IMR-90 (cell line): ENCODE results near the gene DYNC1H1. TPM values are rescaled to one million over a fixed set of nuclear protein-coding genes. Genes with fewer than 3 reads are reported as not detected.

Experiments used
- ATAC-seq: fragments of 200-7000 bp; cut with Tn5 transposase; 2 replicates; pipeline ENCODE4 v1.9.1; 2020; ENCODE audit warnings: low read depth, mild to moderate bottlenecking, moderate library complexity
- BruUV-seq: library from RNA; stranded (reverse); fragments of 400-500 nt; replicated peaks from 2 replicates; lab custom pipeline; 2021; lab: Mats Ljungman, UMichigan
- CTCF ChIA-PET: fragments of 300-600 bp; formaldehyde crosslinking; extraction: SDS; loops from one replicate; lab custom pipeline; 2021; ENCODE audit warnings: antibody characterized with exemption; lab: Yijun Ruan, JAX
- POLR2A ChIA-PET: fragments of 300-600 bp; sonication (Branson Sonifier 250); formaldehyde crosslinking; loops from one replicate; lab custom pipeline; 2022; ENCODE audit warnings: antibody characterized with exemption; ENCODE audit not compliant: unreplicated experiment; lab: Charles Lee
- DNase-seq: peaks from one replicate; pipeline ENCODE4 v3.0.0; 2013
- H2AFZ ChIP-seq: replicated peaks from 2 replicates; pipeline ENCODE3; 2013; ENCODE audit warnings: low read length, mild to moderate bottlenecking; ENCODE audit not compliant: poor library complexity
- H2AK5ac ChIP-seq: 2 replicates; pipeline ENCODE4 v1.6.1; 2013; ENCODE audit warnings: low read depth, low read length, inconsistent platforms
- H2AK9ac ChIP-seq: replicated peaks from 2 replicates; pipeline ENCODE3; 2013; ENCODE audit warnings: mild to moderate bottlenecking, low read depth, low read length, moderate library complexity; ENCODE audit not compliant: poor library complexity
- H2BK120ac ChIP-seq: 2 replicates; pipeline ENCODE4 v1.6.1; 2013; ENCODE audit warnings: low read depth, low read length, inconsistent platforms
- H2BK15ac ChIP-seq: 3 replicates; pipeline ENCODE4 v1.6.1; 2013; ENCODE audit warnings: low read depth, low read length, inconsistent platforms
- H2BK20ac ChIP-seq: 2 replicates; pipeline ENCODE4 v1.6.1; 2013; ENCODE audit warnings: low read depth, mild to moderate bottlenecking, inconsistent platforms, low read length, moderate library complexity
- H2BK5ac ChIP-seq: 2 replicates; pipeline ENCODE4 v1.6.1; 2013; ENCODE audit warnings: mild to moderate bottlenecking, low read depth, low read length, inconsistent platforms; ENCODE audit not compliant: poor library complexity, severe bottlenecking
- H3K14ac ChIP-seq: replicated peaks from 2 replicates; pipeline ENCODE4 v1.6.1; 2013; ENCODE audit warnings: low read depth, low read length, inconsistent platforms
- H3K18ac ChIP-seq: 2 replicates; pipeline ENCODE4 v1.6.1; 2013; ENCODE audit warnings: low read depth, low read length, control low read depth
- H3K23ac ChIP-seq: 2 replicates; pipeline ENCODE4 v1.6.1; 2013; ENCODE audit warnings: low read depth, low read length, inconsistent platforms
- H3K27ac ChIP-seq: 2 replicates; pipeline ENCODE4 v1.5.1; 2013; ENCODE audit warnings: mild to moderate bottlenecking, control low read depth, low read length; ENCODE audit not compliant: insufficient read depth
- H3K27me3 ChIP-seq: 2 replicates; pipeline ENCODE4 v1.6.1; 2013; ENCODE audit warnings: low read length; ENCODE audit not compliant: control insufficient read depth, insufficient read depth
- H3K36me3 ChIP-seq: 2 replicates; pipeline ENCODE4 v1.6.1; 2013; ENCODE audit warnings: low read length, mixed read lengths; ENCODE audit not compliant: control insufficient read depth, insufficient read depth
- H3K4ac ChIP-seq: 2 replicates; pipeline ENCODE4 v1.6.1; 2013; ENCODE audit warnings: low read depth, low read length, inconsistent platforms
- H3K4me1 ChIP-seq: 2 replicates; pipeline ENCODE4 v1.6.1; 2013; ENCODE audit warnings: low read length, mixed read lengths; ENCODE audit not compliant: control insufficient read depth, insufficient read depth
- H3K4me2 ChIP-seq: 2 replicates; pipeline ENCODE4 v1.6.1; 2013; ENCODE audit warnings: low read depth, mild to moderate bottlenecking, control low read depth, low read length, moderate library complexity
- H3K4me3 ChIP-seq: 2 replicates; pipeline ENCODE4 v1.5.1; 2013; ENCODE audit warnings: low read depth, mild to moderate bottlenecking, control low read depth, low read length, moderate library complexity; ENCODE audit not compliant: insufficient read depth
- H3K56ac ChIP-seq: 2 replicates; pipeline ENCODE4 v1.6.1; 2013; ENCODE audit warnings: low read length, inconsistent platforms; ENCODE audit not compliant: insufficient read depth; ENCODE audit errors: extremely low read depth
- H3K79me1 ChIP-seq, 2 experiments: 2 replicates each; pipeline ENCODE4 v1.6.1; 2013; ENCODE audit warnings: low read length in 2 of 2, inconsistent platforms in 1 of 2, low read depth in 1 of 2
- H3K9ac ChIP-seq: 2 replicates; pipeline ENCODE4 v1.6.1; 2013; ENCODE audit warnings: low read depth, low read length, control low read depth
- H3K9me1 ChIP-seq: 2 replicates; pipeline ENCODE4 v1.6.1; 2013; ENCODE audit warnings: low read length, inconsistent platforms; ENCODE audit not compliant: insufficient read depth
- H3K9me3 ChIP-seq: 2 replicates; pipeline ENCODE4 v1.6.1; 2013; ENCODE audit warnings: low read length; ENCODE audit not compliant: control insufficient read depth, insufficient read depth
- H4K20me1 ChIP-seq: 2 replicates; pipeline ENCODE4 v1.6.1; 2013; ENCODE audit warnings: low read length, inconsistent platforms; ENCODE audit not compliant: insufficient read depth
- H4K5ac ChIP-seq: 2 replicates; pipeline ENCODE4 v1.6.1; 2013; ENCODE audit warnings: mild to moderate bottlenecking, low read depth, low read length, control low read depth
- H4K8ac ChIP-seq, 2 experiments: 2 replicates each; pipeline ENCODE4 v1.6.1; 2013; ENCODE audit warnings: low read depth in 2 of 2, low read length in 2 of 2, control low read depth in 1 of 2, inconsistent platforms in 1 of 2
- H4K91ac ChIP-seq: 2 replicates; pipeline ENCODE4 v1.6.1; 2013; ENCODE audit warnings: low read depth, low read length, inconsistent platforms; ENCODE audit not compliant: insufficient read depth
- BHLHE40 ChIP-seq: fragments of 150-350 bp; IDR thresholded peaks from 2 replicates; pipeline ENCODE4 v1.6.1; 2016; ENCODE audit warnings: mild to moderate bottlenecking, low read depth, low read length
- CHD1 ChIP-seq: IDR thresholded peaks from 2 replicates; pipeline ENCODE4 v1.6.1; 2012; ENCODE audit warnings: low read depth, low read length, improper control_type of control experiment
- FOS ChIP-seq: fragments of 150-350 bp; IDR thresholded peaks from 2 replicates; pipeline ENCODE4 v1.6.1; 2016; ENCODE audit warnings: low read depth, low read length
- MAFK ChIP-seq: IDR thresholded peaks from 2 replicates; pipeline ENCODE4 v1.6.1; 2012; ENCODE audit warnings: low read depth, low read length, improper control_type of control experiment
- MAZ ChIP-seq: IDR thresholded peaks from 2 replicates; pipeline ENCODE4 v1.6.1; 2012; ENCODE audit warnings: low read depth, mild to moderate bottlenecking, low read length, improper control_type of control experiment, moderate library complexity, borderline replicate concordance
- MXI1 ChIP-seq: IDR thresholded peaks from 2 replicates; pipeline ENCODE4 v1.6.1; 2012; ENCODE audit warnings: low read depth, mild to moderate bottlenecking, low read length, moderate library complexity, borderline replicate concordance
- NFE2L2 ChIP-seq: fragments of 150-350 bp; IDR thresholded peaks from 2 replicates; pipeline ENCODE4 v1.6.1; 2016; ENCODE audit warnings: low read depth, mild to moderate bottlenecking, low read length
- POLR2A ChIP-seq: IDR thresholded peaks from 2 replicates; pipeline ENCODE4 v1.6.1; 2012; ENCODE audit warnings: mild to moderate bottlenecking, low read depth, low read length
- RAD21 ChIP-seq: IDR thresholded peaks from 2 replicates; pipeline ENCODE4 v1.6.1; 2012; ENCODE audit warnings: low read length, improper control_type of control experiment
- RCOR1 ChIP-seq: IDR thresholded peaks from 2 replicates; pipeline ENCODE4 v1.6.1; 2012; ENCODE audit warnings: mild to moderate bottlenecking, low read length, improper control_type of control experiment; ENCODE audit not compliant: insufficient replicate concordance
- SMC3 ChIP-seq: fragments of 150-350 bp; IDR thresholded peaks from 2 replicates; pipeline ENCODE4 v1.6.1; 2016; ENCODE audit warnings: low read depth, mild to moderate bottlenecking, antibody characterized with exemption, low read length, moderate library complexity
- USF2 ChIP-seq: fragments of 150-350 bp; IDR thresholded peaks from 2 replicates; pipeline ENCODE4 v1.6.1; 2017; ENCODE audit warnings: mild to moderate bottlenecking, antibody characterized with exemption, low read length, low read depth
- WGBS, 2 experiments: methylation state at CpG; one replicate each; pipeline versions ENCODE4 v1.1.5 to v1.1.7; 2013; ENCODE audit warnings: missing lambda C conversion rate in 2 of 2; ENCODE audit not compliant: insufficient read length in 1 of 2; ENCODE audit errors: extremely low coverage in 2 of 2; 5-methylcytosine and 5-hydroxymethylcytosine counted together
- dilution Hi-C: fragments of 300-500 bp; cut with HindIII; formaldehyde crosslinking; loops from one replicate; pipeline ENCODE4 v1.14.3; 2018; ENCODE audit warnings: low sequenced_read_pairs; ENCODE audit not compliant: unreplicated experiment
- in situ Hi-C: fragments of 300-500 bp; cut with MboI; formaldehyde crosslinking; loops from 3 replicates; pipeline ENCODE4 v1.14.3; 2019; ENCODE audit warnings: low sequenced_read_pairs, inconsistent platforms, mixed read lengths
- intact Hi-C: fragments of 100-400 bp; cut with micrococcal nuclease; formaldehyde crosslinking; loops from 2 replicates; pipeline ENCODE4 v1.10.0; 2022
- polyA plus RNA-seq, 3 experiments: library from polyadenylated mRNA; depleted of rRNA; stranded (reverse); fragments of >200 nt; gene quantifications; 2 replicates each; pipeline ENCODE4 v1.2.3, GENCODE V29; 2012; ENCODE audit warnings: low replicate concordance in 1 of 3
- total RNA-seq: library from RNA; depleted of rRNA; stranded (reverse); fragments of >200 nt; gene quantifications from 2 replicates; pipeline ENCODE4 v1.2.3, GENCODE V29; 2012
- TF ChIP-seq, protein P1 (sequence below): fragments of 150-350 bp; IDR thresholded peaks from 2 replicates; pipeline ENCODE4 v1.6.1; 2016; ENCODE audit warnings: low read depth, mild to moderate bottlenecking, low read length, moderate library complexity, borderline replicate concordance
- TF ChIP-seq, protein P2 (sequence below): conservative IDR thresholded peaks from 2 replicates; pipeline ENCODE4 v1.5.1; 2012; ENCODE audit warnings: mild to moderate bottlenecking, low read depth, low read length, improper control_type of control experiment

The DYNC1H1 gene
- total and polyA plus RNA-seq, 2 of the 4 experiments (the other 2 are of a cell fraction), result 240 to 670 TPM

DNA sequence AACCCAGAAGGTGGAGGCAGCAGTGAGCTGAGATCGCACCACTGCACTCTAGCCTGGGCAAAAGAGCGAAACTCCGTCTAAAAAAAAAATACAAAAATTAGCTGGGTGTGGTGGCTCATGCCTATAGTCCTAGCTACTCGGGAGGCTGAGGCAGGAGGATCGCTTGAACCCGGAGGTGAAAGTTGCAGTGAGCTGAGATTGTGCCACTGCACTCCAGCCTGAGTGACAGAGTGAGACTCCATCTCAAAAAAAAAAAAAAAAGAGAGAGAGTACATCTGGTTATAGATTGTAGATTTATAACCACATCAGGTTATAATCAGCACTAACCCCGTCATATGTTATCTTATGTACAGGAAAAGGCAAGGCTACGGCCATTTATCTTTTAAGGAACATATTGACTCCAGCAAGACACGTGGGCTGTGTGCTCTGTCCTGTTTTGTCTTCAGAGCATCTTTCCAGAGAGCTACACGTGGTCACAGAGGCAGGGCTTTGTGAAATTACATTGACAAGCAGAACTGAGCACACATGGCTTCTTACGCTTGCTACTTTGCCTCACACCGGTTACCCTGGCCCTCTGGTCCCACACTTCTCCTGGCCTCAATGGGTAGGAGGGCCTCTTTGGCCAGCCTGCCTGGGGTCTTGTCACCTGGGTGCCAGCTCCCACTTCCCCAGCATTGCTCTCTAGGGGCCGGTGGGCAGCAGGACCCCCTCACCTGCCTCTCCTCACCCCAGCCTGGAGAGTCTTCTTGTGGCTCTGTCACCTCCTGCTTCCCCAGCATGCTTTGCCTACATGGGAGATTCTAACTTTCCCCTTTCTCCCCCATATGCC, 6.8 kb upstream of the DYNC1H1 start:
- H3K14ac ChIP-seq, result no peak overlapping the region
- H4K5ac ChIP-seq, result no peak overlapping the region
- no peaks in the 10 kb centered on the region for H3K9me3 ChIP-seq
- no peak overlapping the region for H2BK15ac ChIP-seq
- H2BK5ac ChIP-seq, result no peak overlapping the region
- H3K4ac ChIP-seq, result no peak overlapping the region
- peaks cover 0 to 16% of the 10 kb centered on the region in 2 experiments; a peak in 2 of 4 replicates for H3K79me1 ChIP-seq
- no peak overlapping the region for H2BK120ac ChIP-seq
- H3K9ac ChIP-seq, result no peak overlapping the region
- H3K27ac ChIP-seq, result no peak overlapping the region
- no TSS peak for BruUV-seq
- no peak overlapping the region for H2AK9ac ChIP-seq
- no peak overlapping the region for H4K8ac ChIP-seq
- no peak overlapping the region for H3K56ac ChIP-seq
- H3K4me1 ChIP-seq, result peaks cover 8% of the 10 kb centered on the region
- TF ChIP-seq, protein P1, sequence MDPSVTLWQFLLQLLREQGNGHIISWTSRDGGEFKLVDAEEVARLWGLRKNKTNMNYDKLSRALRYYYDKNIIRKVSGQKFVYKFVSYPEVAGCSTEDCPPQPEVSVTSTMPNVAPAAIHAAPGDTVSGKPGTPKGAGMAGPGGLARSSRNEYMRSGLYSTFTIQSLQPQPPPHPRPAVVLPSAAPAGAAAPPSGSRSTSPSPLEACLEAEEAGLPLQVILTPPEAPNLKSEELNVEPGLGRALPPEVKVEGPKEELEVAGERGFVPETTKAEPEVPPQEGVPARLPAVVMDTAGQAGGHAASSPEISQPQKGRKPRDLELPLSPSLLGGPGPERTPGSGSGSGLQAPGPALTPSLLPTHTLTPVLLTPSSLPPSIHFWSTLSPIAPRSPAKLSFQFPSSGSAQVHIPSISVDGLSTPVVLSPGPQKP, result no peak
- TF ChIP-seq, protein P2, sequence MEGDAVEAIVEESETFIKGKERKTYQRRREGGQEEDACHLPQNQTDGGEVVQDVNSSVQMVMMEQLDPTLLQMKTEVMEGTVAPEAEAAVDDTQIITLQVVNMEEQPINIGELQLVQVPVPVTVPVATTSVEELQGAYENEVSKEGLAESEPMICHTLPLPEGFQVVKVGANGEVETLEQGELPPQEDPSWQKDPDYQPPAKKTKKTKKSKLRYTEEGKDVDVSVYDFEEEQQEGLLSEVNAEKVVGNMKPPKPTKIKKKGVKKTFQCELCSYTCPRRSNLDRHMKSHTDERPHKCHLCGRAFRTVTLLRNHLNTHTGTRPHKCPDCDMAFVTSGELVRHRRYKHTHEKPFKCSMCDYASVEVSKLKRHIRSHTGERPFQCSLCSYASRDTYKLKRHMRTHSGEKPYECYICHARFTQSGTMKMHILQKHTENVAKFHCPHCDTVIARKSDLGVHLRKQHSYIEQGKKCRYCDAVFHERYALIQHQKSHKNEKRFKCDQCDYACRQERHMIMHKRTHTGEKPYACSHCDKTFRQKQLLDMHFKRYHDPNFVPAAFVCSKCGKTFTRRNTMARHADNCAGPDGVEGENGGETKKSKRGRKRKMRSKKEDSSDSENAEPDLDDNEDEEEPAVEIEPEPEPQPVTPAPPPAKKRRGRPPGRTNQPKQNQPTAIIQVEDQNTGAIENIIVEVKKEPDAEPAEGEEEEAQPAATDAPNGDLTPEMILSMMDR, result no peak
- TF ChIP-seq SMC3, result no peak
- TF ChIP-seq MAFK, result no peak
- TF ChIP-seq MAZ, result no peak
- no peak for TF ChIP-seq CHD1
- no peak for TF ChIP-seq RAD21
- no peak for TF ChIP-seq USF2
- TF ChIP-seq RCOR1, result no peak
- TF ChIP-seq MXI1, result no peak
- TF ChIP-seq NFE2L2, result no peak
- TF ChIP-seq POLR2A, result no peak
- no peak for TF ChIP-seq FOS
- TF ChIP-seq BHLHE40, result no peak
- DNase-seq, result no peak
- no peaks in the 10 kb centered on the region for H3K36me3 ChIP-seq
- ChIA-PET CTCF (interaction anchor here (1.3 kb wide), 1 partner anchor 92 kb away, joined by 3 read pairs; no protein-coding TSS in a partner anchor), POLR2A (interaction anchor here (0.6 kb wide), 1 partner anchor 1468 kb away, joined by 8 read pairs; no protein-coding TSS in a partner anchor)
- H2BK20ac ChIP-seq, result no peak overlapping the region
- peaks cover 4% of the 10 kb centered on the region for H3K9me1 ChIP-seq
- H3K4me2 ChIP-seq, result no peak overlapping the region
- ATAC-seq, result no peak
- H3K23ac ChIP-seq, result no peak overlapping the region
- 76% methylated on average over 4 of the region's 13 CpGs; no CpG with 5 or more reads in 1 of the 2 experiments for WGBS, 2 experiments
- H4K20me1 ChIP-seq, result peaks cover 3% of the 10 kb centered on the region; the same call in 1 of the 2 replicates
- no peak overlapping the region for H2AK5ac ChIP-seq
- no peak overlapping the region for H3K4me3 ChIP-seq
- dilution Hi-C loops (no loop called here), in situ Hi-C loops (loop anchor here (25.0 kb wide), 1 partner anchor 355 kb away; the partner anchor contains the start of genes MOK and ZNF839), intact Hi-C loops (no loop called here)
- H2AFZ ChIP-seq, result no peak overlapping the region
- no peak overlapping the region for H3K18ac ChIP-seq
- H4K91ac ChIP-seq, result no peak overlapping the region
- no peaks in the 10 kb centered on the region; the same call in 1 of the 2 replicates for H3K27me3 ChIP-seq
